HG03196 (cell line): ENCODE measurements around the gene COL9A3.

ENCODE experiments used
- ATAC-seq: cut with Tn5 transposase; IDR thresholded peaks from one replicate; pipeline ENCODE4 v1.9.1; 2021; ENCODE audit not compliant: unreplicated experiment

The COL9A3 gene

GRCh38 chr20:62809530-62810428 is 7.1 kb upstream of the COL9A3 start:
- no peak for ATAC-seq

- no peak for ATAC-seq
Measured at GRCh38 chr20:62811320-62811719, 5.5 kb upstream of the COL9A3 start.

DNA sequence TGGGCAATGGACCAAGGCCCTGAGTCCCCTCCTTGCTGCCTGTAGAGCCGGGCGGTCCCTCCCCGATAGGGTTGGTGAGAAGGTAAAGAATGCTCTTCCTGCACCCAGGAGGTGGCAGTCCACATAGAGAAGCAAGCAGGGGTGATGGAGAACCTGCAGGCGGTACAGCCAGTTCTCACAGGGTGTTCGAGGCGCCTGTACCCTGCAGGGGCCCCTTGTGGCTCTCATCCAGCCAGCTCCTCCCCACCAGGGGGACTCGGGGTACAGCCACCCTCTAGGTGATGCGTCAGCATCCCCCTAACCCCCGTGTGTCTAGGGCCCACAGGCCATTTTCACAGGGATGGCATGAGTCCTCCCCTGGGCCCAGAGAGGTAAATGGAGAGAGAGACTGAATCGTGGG is 5.1 kb upstream of the COL9A3 start:
- no peak for ATAC-seq

DNA sequence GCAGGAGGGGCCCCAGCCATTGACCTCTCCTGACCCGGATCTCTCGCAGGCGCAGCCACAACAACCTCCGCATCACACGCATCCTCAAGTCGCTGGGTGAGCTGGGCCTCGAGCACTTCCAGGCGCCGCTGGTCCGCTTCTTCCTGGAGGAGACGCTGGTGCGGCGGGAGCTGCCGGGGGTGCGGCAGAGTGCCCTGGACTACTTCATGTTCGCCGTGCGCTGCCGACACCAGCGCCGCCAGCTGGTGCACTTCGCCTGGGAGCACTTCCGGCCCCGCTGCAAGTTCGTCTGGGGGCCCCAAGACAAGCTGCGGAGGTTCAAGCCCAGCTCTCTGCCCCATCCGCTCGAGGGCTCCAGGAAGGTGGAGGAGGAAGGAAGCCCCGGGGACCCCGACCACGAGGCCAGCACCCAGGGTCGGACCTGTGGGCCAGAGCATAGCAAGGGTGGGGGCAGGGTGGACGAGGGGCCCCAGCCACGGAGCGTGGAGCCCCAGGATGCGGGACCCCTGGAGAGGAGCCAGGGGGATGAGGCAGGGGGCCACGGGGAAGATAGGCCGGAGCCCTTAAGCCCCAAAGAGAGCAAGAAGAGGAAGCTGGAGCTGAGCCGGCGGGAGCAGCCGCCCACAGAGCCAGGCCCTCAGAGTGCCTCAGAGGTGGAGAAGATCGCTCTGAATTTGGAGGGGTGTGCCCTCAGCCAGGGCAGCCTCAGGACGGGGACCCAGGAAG is 4.5 kb upstream of the COL9A3 start:
- no peak for ATAC-seq

GRCh38 chr20:62812907-62813200 is 4.0 kb upstream of the COL9A3 start:
- ATAC-seq, result no peak

DNA sequence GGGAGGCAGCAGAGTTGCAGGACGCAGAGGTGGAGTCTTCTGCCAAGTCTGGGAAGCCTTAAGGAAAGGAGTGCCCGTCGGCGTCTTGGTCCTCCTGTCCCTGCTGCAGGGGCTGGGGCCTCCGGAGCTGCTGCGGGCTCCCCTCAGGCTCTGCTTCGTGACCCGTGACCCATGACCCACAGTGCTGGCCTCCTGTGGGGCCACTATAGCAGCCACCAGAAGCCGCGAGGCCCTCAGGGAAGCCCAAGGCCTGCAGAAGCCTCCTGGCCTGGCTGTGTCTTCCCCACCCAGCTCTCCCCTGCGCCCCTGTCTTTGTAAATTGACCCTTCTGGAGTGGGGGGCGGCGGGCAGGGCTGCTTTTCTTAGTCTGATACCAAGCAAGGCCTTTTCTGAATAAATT is 3.3 kb upstream of the COL9A3 start:
- ATAC-seq, result no peak

DNA sequence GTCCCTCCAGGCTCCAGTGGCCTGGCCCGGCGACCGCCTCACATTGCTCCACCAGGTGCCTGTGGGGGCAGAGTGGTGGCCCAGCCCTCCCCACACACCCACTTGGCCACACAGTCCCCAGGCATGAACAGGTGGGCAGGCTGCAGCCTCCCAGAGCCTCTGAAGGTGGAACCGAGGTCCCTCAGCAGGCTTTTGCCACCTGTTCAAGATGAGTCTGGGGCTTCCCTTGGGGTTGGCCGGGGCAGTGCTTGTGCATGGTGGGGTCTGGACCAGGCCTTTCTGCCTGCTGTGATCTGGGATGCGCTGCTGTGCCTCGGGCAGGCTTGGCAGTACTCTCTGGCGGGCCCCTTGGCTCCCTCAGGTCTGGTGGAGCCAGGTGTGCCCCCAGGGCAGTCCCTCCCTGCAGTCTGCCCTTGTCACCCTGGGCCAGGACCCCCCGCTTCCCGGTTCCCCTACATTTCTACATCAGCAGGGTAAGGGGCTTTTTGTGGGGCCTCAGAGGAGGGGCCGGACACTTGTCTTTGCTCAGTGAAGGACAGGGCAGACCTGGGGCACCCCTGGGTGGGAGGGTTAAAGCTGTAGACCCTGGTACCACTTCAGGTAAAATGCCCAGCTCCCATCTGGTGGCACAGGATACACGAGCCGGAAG is 2.7 kb upstream of the COL9A3 start:
- ATAC-seq, result no peak

DNA sequence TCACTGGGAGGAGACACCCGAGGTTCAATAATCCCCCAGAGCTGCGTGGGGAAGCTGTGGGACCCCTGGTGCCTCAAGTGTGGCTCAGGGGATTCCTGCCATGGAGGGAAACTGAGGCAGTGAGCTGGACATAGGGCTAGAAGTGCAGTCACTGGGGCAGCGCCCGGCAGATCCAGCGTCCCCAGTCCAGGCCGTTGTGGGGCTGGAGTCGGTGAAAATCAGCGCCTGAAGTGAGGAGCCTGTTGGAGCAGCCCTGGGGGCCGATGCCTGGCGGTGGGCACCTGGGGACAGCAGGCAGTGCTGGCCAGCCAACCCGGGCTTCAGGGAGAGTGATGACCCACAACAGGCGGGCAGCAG is 2.2 kb upstream of the COL9A3 start:
- no peak for ATAC-seq

DNA sequence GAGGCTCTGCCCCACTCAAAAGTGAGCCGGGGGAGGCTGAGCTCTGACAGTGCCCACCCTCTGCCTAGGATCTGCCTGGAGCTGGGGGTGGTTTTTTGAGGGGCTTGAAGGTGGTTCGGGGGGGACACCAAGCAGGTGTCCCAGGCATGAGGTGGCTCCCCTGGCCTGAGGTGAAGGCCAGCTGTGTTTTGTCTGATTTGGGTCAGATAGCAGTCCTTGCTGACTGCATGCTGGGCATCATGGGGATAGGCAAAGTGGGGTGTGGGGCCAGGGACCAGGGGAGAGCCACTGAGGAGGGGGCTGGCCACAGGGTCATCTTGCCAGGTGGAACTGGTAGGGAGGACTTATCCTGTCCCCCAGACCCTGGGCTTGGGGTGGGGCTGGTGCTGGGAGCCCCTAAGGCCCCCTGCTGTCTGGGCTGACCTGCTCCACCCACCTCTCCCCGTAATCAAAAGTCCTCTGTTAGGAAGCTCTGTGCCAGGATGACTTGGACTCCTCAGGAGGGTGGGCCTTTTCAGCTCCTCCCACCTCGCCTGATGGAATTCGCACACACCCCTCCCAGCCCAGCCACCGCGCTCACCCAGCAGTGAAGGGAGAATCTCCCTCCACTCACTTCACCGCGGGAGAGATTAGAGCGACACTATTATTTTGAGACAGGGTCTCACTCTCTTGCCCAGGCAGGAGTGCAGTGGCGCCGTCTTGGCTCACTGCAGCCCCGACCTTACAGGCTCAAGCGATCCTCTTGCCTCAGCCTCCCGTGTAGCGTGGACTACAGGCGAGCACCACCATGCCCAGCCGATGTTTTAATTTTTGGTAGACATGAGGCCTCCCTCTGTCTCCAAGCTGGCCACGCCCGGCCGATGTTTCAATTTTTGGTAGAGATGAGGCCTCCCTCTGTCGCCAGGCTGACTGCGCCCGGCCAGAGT is 1.5 kb upstream of the COL9A3 start:
- no peak for ATAC-seq

DNA sequence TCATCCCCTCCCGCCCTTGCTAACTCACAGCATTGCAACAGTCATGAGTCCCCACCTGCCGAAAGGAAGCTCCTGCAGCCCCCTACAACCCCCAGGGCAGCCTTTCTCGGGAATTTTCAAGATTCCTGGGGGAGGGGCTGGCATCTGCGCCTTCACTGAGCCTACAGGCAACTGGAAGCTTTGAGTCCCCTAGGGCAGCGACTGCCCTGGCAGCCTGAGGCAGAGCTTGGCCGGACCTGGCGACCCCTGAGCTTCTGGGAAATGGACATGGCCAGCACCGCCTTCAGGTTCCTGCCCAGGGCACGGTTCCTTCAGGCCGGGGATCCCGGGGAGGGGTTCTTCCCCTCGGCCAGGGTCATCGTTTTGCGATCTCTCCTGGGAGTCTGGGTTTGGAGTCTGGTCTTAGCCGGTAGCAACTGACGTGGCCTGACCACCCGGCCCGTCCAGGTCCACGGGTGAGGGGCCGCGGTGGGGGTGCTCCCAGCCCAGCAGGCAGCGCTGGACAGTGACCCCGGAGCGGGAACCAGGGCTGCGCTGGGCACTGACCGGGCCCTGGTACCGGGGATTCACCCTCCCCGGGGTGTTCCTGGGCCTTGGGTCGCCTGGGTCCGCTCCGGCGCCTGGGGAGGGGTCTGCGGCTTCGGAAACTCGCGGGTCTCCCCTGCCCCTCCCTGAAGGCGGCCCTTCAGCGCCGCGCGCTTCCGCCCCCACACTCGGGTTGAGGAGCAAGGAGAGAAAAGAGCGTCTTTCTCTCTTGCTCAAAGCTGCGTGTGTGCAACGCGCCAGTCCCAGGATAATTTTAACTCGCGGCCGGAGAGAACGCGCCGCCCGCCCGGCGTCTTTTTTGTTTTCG is 593 bp upstream of the COL9A3 start:
- no peak for ATAC-seq

DNA sequence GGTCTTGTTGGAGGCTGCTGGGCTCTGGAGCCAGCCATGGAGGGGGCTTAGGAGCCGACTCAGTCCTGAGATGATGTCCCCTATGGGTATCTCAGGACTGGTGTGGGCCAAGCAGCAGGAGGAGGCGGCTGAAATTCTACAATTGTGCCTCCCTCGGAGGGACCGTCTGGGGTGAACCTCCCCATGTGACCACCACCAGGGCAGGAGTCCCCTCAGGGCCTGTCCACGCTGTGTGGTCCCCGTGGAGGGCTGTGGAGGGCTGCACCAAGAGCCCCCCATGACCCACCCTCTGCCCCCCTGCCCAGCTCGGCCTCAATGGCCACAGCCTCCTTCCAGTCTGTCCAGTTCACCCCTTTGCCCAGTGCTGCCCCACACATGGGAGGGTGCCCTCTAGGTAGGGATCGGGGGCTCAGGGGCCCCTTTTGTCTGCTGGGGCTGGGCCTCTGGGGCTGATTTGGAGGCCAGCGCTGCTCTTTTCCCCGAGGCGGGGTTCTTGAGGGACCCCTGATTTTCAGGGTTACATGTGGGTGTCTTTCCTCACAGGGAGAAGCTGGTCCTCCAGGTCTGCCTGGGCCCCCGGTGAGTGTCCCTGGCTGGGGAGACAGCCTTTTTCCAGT is 1.2 kb downstream of the COL9A3 start:
- no peak for ATAC-seq

- no peak for ATAC-seq
Measured at GRCh38 chr20:62818592-62819493, 2.0 kb downstream of the COL9A3 start.

- ATAC-seq, result no peak
Measured at GRCh38 chr20:62819494-62820174, 2.8 kb downstream of the COL9A3 start.

DNA sequence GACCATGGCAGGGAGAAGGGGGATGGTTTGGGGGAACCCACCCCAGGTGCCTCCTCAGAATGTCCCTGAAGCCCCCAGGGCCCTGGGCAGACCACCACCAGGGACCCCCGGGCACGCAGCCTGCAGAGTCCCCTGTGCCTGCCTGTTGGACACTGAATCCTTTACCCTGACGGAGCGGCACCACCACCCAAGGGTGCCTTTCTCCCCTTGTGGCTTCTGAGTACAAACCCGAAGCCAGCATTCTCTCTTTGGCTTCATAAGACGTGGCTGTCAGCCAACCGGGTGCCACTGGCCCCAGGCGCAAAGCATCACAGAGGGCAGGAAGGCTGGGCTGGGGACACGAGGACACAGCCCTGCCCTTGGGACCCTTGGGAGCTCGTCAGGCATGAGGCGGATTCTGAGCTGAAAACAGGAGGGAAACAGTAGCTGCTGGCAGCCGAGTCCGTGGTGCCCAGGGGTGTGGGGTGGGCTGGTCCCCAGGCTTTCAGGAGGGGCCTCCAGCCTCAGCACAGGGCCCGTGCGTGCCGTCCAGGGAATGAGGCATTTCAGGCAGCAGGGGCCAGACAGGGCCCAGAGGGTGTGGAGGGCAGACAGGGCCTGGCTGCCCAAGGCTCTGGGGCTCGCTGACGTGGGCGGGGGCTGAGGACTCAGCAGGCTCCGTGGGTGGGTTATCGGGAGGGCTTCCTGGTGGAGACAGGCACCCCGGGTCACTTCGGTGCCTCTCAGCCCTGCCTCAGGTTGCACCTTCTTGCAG is 3.5 kb downstream of the COL9A3 start:
- no peak for ATAC-seq

- no peak for ATAC-seq
Measured at GRCh38 chr20:62820962-62821725, 4.3 kb downstream of the COL9A3 start.

DNA sequence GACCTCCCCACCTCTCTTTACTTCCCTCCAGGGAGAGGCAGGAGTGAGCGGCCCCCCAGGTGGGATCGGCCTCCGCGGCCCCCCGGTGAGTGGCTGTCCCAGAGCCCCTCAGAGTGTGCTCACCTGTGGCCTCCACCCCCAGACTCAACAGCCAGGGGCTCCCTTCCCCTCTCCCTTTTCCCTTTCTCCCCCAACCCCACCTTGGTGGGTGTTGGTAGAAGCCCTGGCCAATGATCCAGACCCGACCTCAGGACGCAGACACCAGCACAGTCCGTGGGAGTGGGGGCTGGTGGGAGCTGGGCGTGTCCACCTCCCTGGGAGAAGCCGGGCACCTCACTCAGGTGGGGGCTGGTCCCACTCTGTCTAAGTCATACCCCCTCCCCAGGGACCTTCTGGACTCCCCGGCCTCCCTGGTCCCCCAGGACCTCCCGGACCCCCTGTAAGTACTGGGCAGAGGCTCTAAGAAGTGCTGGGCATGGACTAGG is 4.9 kb downstream of the COL9A3 start:
- no peak for ATAC-seq
